Gastrocnemius medialis (tissue), 4 donors: ENCODE results near the gene TMEM72. TPM values are rescaled to one million over a fixed set of nuclear protein-coding genes. Genes with fewer than 3 reads are reported as not detected.

Experiments
- ATAC-seq, 2 donors: fragments of 150-250 bp; one replicate each; pipeline ENCODE4 v1.9.1; 2016
- DNase-seq, 2 donors: peaks; one replicate each; pipeline ENCODE4 v3.0.0-alpha.2; 2019
- H3K27ac ChIP-seq, 4 donors: fragments of 200-600 bp; sonication (generic); 1 replicate in 1 of 4; 2 replicates in 3 of 4; pipeline ENCODE4 v1.5.1; 2016 to 2018; ENCODE audit warnings: mild to moderate bottlenecking in 2 of 4, moderate library complexity in 1 of 4
- H3K27me3 ChIP-seq, 3 donors: fragments of 200-600 bp; sonication (generic) in 2 of 3; 1 replicate in 1 of 3; 2 replicates in 2 of 3; pipeline versions ENCODE4 v1.5.1 to v1.6.0; 2016 to 2019; ENCODE audit warnings: mild to moderate bottlenecking in 1 of 3, moderate library complexity in 1 of 3
- H3K36me3 ChIP-seq, 2 donors: fragments of 200-600 bp; sonication (generic) in 1 of 2; one replicate each; pipeline ENCODE4 v1.5.1; 2017 to 2018
- H3K4me1 ChIP-seq, 2 donors: fragments of 200-600 bp; sonication (generic) in 1 of 2; one replicate each; pipeline ENCODE4 v1.5.1; 2016 to 2017; ENCODE audit warnings: mild to moderate bottlenecking in 2 of 2
- H3K4me3 ChIP-seq, 4 donors: fragments of 200-600 bp; sonication (generic) in 3 of 4; 1 replicate in 1 of 4; 2 replicates in 3 of 4; pipeline ENCODE4 v1.5.1; 2016 to 2019; ENCODE audit warnings: mild to moderate bottlenecking in 2 of 4
- H3K9me3 ChIP-seq, 3 donors: fragments of 200-600 bp; sonication (generic) in 2 of 3; 1 replicate in 1 of 3; 2 replicates in 2 of 3; pipeline ENCODE4 v1.5.1; 2016 to 2019
- CTCF ChIP-seq, 5 experiments: fragments of 450-650 bp in 3 of 5; fragments of 200-600 bp in 2 of 5; sonication (generic) in 2 of 5; IDR thresholded peaks in 4 of 5; conservative IDR thresholded peaks in 1 of 5; 1 replicate in 4 of 5; 2 replicates in 1 of 5; pipeline ENCODE4 v1.5.1; 2016 to 2019; ENCODE audit warnings: antibody characterized with exemption in 5 of 5, mild to moderate bottlenecking in 3 of 5, moderate library complexity in 3 of 5
- POLR2A ChIP-seq, 2 donors: fragments of 450-650 bp; IDR thresholded peaks; one replicate each; pipeline ENCODE4 v1.6.1; 2017; ENCODE audit warnings: antibody characterized with exemption in 2 of 2, mild to moderate bottlenecking in 2 of 2, moderate library complexity in 2 of 2
- in situ Hi-C, 4 donors: fragments of 200-750 bp; cut with MboI; loops; one replicate each; pipeline versions ENCODE4 v1.15.0 to v1.8.0; 2017; ENCODE audit warnings: low sequenced_read_pairs in 4 of 4
- intact Hi-C: fragments of 100-400 bp; cut with DNase I; formaldehyde crosslinking; loops from one replicate; pipeline ENCODE4 v1.15.1; 2023; ENCODE audit warnings: low total_unique reads
- total RNA-seq, 4 donors: library from RNA; depleted of rRNA; stranded (reverse); fragments of >200 nt; gene quantifications; one replicate each; pipeline versions ENCODE4 v1.1.0 to v1.2.3, GENCODE V29; 2016

TMEM72 gene
- total RNA-seq, 4 donors from 2014 or later = not detected

GRCh38 chr10:44946205-44946604, 35.1 kb downstream of the TMEM72 start:
- Histone ChIP-seq H3K9me3 (no peaks in the 10 kb centered on the region), H3K27me3 (no peaks in the 10 kb centered on the region), H3K36me3 (no peaks in the 10 kb centered on the region), H3K27ac (peak overlapping the region in 3 of 4 donors; percentile 1 to 25 (median 16)), H3K4me3 (no peak overlapping the region), H3K4me1 (peaks cover 10 to 27% of the 10 kb centered on the region in 2 donors)
- in situ Hi-C loops = no loop called here
- no peak for DNase-seq
- TF ChIP-seq CTCF (IDR thresholded peaks at IDR 0.05 in 4 of 5, conservative IDR thresholded peaks at IDR 0.05 in 1 of 5) (no peak), POLR2A (IDR thresholded peaks at IDR 0.05) (no peak)
- intact Hi-C loops = no loop called here
- peak; percentile 28 to 67 for ATAC-seq

GRCh38 chr10:44947371-44948152, 36.4 kb downstream of the TMEM72 start:
- Histone ChIP-seq H3K9me3 (no peaks in the 10 kb centered on the region), H3K36me3 (no peaks in the 10 kb centered on the region), H3K27ac (peak overlapping the region in 1 of 4 donors; percentile 2), H3K4me3 (no peak overlapping the region), H3K27me3 (no peaks in the 10 kb centered on the region), H3K4me1 (peaks cover 10 to 27% of the 10 kb centered on the region in 2 donors)
- intact Hi-C loops = no loop called here
- in situ Hi-C loops = no loop called here
- peak; percentile 77 to 85 for ATAC-seq
- DNase-seq = no peak
- no peak for TF ChIP-seq CTCF (IDR thresholded peaks at IDR 0.05 in 4 of 5, conservative IDR thresholded peaks at IDR 0.05 in 1 of 5)
- TF ChIP-seq POLR2A (IDR thresholded peaks at IDR 0.05) = no peak

GRCh38 chr10:44948642-44949041, 37.5 kb downstream of the TMEM72 start:
- H3K27ac ChIP-seq = no peak overlapping the region
- no peak overlapping the region for H3K4me3 ChIP-seq
- DNase-seq (no peak), ATAC-seq (no peak)
- in situ Hi-C loops (no loop called here), intact Hi-C loops (no loop called here)
- no peaks in the 10 kb centered on the region for H3K9me3 ChIP-seq
- TF ChIP-seq CTCF (IDR thresholded peaks at IDR 0.05 in 4 of 5, conservative IDR thresholded peaks at IDR 0.05 in 1 of 5) = no peak
- no peak for TF ChIP-seq POLR2A (IDR thresholded peaks at IDR 0.05)
- H3K4me1 ChIP-seq = peaks cover 10 to 34% of the 10 kb centered on the region in 2 donors
- no peaks in the 10 kb centered on the region for H3K36me3 ChIP-seq
- no peaks in the 10 kb centered on the region for H3K27me3 ChIP-seq

GRCh38 chr10:44949127-44949802, 38.1 kb downstream of the TMEM72 start:
- Histone ChIP-seq H3K9me3 (no peaks in the 10 kb centered on the region), H3K36me3 (peaks cover 0 to 5% of the 10 kb centered on the region in 2 donors), H3K4me1 (peaks cover 10 to 34% of the 10 kb centered on the region in 2 donors), H3K27ac (no peak overlapping the region), H3K4me3 (no peak overlapping the region), H3K27me3 (no peaks in the 10 kb centered on the region)
- intact Hi-C loops (no loop called here), in situ Hi-C loops (no loop called here)
- ATAC-seq = no peak
- TF ChIP-seq CTCF (IDR thresholded peaks at IDR 0.05 in 4 of 5, conservative IDR thresholded peaks at IDR 0.05 in 1 of 5) (no peak), POLR2A (IDR thresholded peaks at IDR 0.05) (no peak)
- DNase-seq = no peak
